ENCODE results near the gene SLC4A5.

The SLC4A5 gene

DNA sequence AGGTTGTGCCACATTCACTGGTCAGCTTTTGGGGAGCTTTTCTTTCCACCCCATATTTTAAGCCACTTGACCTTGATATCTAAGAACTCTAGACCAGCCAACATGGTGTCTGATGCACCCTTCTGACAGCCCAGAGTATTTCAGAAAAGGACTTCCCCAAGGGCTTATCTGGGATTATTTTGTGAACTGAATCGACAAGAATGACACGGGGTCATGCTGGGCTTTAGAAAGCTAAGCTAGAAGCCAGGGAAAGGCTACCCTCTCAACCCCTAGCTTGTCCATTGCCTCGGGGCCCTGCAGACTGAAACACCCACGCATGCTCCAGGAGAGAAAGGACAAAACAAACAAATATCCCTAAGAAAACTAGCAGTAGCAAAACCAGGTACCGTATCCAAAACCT is 16.0 kb downstream of the SLC4A5 start:
- TF ChIP-seq, protein P1, sequence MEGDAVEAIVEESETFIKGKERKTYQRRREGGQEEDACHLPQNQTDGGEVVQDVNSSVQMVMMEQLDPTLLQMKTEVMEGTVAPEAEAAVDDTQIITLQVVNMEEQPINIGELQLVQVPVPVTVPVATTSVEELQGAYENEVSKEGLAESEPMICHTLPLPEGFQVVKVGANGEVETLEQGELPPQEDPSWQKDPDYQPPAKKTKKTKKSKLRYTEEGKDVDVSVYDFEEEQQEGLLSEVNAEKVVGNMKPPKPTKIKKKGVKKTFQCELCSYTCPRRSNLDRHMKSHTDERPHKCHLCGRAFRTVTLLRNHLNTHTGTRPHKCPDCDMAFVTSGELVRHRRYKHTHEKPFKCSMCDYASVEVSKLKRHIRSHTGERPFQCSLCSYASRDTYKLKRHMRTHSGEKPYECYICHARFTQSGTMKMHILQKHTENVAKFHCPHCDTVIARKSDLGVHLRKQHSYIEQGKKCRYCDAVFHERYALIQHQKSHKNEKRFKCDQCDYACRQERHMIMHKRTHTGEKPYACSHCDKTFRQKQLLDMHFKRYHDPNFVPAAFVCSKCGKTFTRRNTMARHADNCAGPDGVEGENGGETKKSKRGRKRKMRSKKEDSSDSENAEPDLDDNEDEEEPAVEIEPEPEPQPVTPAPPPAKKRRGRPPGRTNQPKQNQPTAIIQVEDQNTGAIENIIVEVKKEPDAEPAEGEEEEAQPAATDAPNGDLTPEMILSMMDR (IDR thresholded peaks at IDR 0.05): no peak

DNA sequence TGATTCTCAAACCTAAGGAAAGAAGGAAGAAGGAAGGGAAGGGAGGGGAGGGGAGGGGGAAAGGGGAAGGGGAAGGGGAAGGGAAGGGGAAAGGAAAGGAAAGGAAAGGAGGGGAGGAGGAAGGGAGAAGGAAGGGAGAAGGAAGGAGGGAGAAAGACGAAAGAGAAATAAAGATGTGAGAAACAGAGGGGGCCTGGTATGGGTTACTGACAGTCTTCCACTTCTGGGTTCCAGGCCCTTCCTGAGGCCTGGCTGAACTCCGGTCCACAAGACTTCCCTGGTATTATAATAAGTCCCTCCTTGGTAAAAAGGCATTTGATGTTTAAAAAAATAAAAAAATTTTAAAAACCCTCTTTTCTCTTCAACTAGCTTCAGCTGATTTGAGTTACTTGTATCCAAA is 17.4 kb downstream of the SLC4A5 start:
- TF ChIP-seq, protein P1 (IDR thresholded peaks at IDR 0.05): no peak

- TF ChIP-seq, protein P1 (IDR thresholded peaks at IDR 0.05): no peak
Observed at GRCh38 chr2:74321737-74322136, 21.5 kb downstream of the SLC4A5 start.

DNA sequence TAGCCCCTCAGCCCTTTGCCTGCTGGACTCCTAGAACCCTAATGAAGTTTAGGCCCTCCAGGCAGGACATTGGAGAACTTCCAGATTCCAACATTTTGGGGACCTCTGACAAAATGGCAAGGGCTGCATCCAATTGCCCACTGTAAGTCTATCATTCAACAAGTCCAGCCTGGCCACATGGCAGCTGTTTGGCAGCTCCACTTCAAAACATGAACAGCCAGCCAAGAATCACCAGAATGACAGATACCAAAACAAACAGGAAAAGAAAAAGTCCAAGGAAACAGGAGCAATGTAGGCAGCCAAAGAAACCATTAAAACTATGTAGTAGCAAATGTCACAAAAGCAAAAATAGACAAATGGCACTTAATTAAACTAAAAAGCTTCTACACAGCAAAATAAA is 25.5 kb downstream of the SLC4A5 start:
- TF ChIP-seq, protein P1 (IDR thresholded peaks at IDR 0.05): no peak

DNA sequence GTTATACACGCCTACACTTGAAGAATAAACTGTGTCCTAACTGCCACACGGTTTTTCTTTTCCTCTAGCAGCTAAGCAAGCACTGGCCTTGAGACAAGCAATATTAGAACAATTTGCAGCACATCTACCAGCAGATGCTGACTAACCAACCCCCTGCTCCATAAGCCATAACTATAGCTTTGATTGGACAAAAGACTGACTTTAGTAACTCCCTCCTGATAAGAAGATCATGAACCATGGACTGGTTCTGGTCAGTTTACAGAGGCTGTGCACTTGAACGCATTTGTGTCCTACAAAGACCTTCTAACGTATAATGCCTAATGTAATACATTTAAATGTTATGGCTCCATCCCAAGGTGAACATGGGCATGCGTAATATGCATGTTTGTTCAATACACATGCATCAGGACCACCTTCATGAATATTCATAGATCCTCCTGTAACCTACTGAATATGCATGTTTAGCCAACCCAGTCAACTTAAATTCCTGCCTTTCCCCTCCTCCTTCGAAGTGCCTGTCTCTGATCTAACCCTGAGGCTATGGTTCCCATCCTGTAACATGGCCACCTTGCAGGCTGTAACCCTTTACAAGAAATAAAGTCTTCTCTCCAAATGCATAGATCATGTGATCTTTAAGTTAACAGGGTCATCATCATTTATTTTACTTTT is 26.5 kb downstream of the SLC4A5 start:
- TF ChIP-seq, protein P1 (IDR thresholded peaks at IDR 0.05): no peak

DNA sequence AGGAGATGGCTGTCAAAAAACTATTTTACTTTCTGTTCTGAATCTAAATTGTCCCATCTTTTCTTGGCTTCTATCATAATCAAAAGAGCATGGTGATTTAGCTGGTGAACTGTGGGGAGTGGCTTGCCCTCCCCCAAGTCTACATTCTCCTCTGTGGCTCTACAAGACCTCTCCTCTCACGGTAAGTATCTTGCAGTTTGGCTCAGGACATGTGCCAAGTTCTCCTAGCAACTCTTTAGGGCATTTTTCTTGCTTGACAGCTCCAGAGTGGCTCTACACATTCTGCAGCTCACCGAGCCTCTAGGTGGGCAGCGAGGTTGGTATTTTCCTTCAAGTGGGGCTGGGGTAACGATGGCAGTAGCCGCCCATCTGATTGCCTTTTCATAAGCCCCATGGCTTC is 29.1 kb downstream of the SLC4A5 start:
- TF ChIP-seq, protein P1 (IDR thresholded peaks at IDR 0.05): no peak

GRCh38 chr2:74313497-74313896 is 29.7 kb downstream of the SLC4A5 start:
- TF ChIP-seq, protein P1 (IDR thresholded peaks at IDR 0.05): no peak

DNA sequence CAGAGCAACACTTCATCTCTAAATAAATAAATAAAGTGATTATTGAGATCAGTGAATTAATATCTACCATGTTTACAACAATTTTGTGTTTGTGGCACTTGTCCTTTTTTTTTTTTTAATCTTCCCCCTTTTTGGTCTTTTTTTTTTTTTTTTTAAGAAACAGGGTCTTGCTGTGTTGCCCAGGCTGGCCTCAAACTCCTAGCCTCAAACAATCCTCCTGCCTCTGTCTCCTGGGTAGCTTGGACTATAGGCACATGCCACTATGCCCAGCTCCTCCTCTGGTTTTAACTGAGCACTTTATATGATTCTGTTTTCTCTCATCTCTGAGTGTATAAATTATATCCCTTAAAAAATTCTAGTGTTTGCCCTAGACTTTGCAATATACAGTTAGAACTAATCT is 30.3 kb downstream of the SLC4A5 start:
- TF ChIP-seq, protein P1 (IDR thresholded peaks at IDR 0.05): no peak
